WI38 (cell line): ENCODE measurements around the gene COL12A1.

Experiments used
- H3K4me3 ChIP-seq: 2 replicates; pipeline ENCODE4 v1.5.1; 2011; ENCODE audit warnings: low read depth, mild to moderate bottlenecking, control low read depth, low read length
- TF ChIP-seq, protein P1 (sequence below): IDR thresholded peaks from 2 replicates; pipeline ENCODE4 v1.5.1; 2012; ENCODE audit warnings: low read depth, mild to moderate bottlenecking, control low read depth, low read length

COL12A1 gene

DNA sequence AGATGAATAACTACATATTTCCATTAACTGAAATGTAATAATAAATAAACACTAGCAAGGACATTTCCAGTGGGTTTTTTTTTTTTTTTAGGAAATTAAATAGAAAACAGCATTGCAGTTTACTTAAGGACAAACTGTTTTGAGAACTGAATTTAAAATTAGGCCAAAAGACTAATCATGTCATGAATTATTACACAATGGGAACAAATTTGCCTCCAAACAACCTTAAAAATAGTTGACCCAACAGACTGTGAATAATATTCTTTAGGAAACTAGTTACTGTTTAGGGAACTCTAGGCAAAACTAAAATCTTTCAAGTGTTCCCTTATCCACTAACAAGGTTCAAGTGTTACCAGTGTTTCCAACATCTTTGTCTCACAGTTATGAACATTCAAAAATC is 16.4 kb upstream of the COL12A1 start:
- TF ChIP-seq, protein P1, sequence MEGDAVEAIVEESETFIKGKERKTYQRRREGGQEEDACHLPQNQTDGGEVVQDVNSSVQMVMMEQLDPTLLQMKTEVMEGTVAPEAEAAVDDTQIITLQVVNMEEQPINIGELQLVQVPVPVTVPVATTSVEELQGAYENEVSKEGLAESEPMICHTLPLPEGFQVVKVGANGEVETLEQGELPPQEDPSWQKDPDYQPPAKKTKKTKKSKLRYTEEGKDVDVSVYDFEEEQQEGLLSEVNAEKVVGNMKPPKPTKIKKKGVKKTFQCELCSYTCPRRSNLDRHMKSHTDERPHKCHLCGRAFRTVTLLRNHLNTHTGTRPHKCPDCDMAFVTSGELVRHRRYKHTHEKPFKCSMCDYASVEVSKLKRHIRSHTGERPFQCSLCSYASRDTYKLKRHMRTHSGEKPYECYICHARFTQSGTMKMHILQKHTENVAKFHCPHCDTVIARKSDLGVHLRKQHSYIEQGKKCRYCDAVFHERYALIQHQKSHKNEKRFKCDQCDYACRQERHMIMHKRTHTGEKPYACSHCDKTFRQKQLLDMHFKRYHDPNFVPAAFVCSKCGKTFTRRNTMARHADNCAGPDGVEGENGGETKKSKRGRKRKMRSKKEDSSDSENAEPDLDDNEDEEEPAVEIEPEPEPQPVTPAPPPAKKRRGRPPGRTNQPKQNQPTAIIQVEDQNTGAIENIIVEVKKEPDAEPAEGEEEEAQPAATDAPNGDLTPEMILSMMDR = no peak

DNA sequence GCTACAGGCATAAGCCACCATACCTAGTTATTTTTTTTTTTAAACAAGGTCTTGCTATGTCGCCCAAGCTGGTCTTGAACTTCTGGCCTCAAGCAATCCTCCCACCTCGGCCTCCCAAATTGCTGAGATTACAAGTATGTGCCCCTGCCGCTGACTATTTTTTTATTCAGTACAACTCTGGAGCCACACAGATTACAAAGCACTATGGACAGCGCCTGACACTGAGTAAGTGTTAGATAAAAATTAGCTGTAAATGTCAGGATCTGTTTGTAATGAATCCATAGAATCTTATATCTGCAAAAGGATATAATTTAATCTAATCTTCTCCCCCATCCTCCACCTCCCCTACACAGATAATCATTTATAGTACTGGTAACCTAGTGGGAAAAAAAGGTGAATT is 15.3 kb upstream of the COL12A1 start:
- H3K4me3 ChIP-seq = no peak overlapping the region
- TF ChIP-seq, protein P1 = no peak

More for the DNA sequence above, 16.4 kb upstream of the COL12A1 start:
- no peak overlapping the region for H3K4me3 ChIP-seq

DNA sequence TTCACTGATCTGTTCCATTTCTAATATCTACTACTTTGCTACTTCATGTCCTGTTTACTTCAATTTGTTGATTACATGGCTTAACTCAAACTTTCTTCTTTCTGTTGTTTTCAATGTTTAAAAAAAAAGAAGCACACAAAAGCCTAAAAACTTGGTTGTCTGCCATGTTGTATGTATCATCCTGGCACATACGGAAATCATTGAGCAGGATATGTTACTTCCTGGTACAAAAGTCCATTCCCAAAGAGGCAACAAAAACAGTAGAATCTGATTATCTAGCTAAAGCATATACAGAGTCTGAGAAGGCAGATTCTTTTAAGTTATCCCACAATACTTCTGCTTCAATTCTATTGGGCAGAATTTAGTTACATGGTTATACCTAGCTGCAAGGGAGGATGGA is 14.5 kb upstream of the COL12A1 start:
- H3K4me3 ChIP-seq = no peak overlapping the region
- TF ChIP-seq, protein P1 = no peak

DNA sequence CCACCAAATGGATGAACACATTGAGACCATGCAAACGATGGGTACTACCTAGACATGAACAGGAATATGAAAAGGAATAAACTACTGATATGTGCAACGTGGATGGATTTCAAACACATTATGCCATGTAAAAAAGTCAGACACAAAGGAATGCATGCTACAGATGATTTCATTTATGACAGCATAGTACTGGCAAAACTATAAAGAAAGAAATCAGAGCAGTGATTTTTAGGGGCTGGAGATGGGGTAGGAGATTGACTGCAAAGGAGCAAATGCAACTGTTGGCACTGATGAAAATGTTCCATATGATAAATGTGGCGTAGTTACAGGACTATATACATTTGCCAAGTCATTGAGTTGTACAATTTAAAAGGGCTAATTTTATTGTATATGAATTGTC is 13.4 kb upstream of the COL12A1 start:
- H3K4me3 ChIP-seq = no peak overlapping the region
- TF ChIP-seq, protein P1 = no peak

DNA sequence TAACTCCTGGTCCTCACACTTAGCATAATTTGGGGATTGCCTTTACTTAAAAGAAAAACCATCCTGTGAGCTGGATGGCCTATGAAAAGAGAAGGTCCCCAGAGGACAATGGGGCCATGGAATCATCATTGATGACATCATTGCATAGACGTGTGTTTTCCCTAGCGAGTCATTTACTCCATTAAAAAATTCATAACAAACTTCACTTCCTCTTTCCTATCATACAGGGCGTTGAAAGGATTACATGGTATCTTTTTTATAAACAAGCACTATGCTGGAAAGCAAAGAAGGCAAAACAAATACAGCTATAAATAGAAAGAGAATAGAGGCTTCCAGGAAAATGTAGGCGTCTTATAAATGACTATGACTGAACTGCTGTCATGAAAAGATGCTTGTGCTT is 11.3 kb upstream of the COL12A1 start:
- no peak overlapping the region for H3K4me3 ChIP-seq
- TF ChIP-seq, protein P1 = no peak

DNA sequence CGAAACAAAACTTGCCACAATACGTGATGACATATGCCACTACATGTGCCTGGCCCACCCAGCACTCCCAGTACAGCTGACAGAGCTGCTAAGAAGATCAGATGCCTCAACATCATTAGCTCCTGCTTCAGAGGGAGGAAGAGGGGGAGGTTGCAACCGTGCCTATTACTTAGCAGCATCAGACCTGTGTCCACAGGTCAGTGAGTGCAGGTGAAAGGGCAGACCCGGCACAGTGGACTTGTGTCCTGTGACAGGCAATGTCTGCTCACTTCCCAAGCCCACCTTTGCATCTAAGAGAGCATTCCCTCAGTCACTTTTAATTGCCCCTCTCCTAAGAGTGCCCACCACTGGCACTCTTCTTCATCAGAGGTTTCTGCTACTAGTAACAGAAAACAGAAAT is 9.4 kb upstream of the COL12A1 start:
- H3K4me3 ChIP-seq = no peak overlapping the region
- TF ChIP-seq, protein P1 = no peak

DNA sequence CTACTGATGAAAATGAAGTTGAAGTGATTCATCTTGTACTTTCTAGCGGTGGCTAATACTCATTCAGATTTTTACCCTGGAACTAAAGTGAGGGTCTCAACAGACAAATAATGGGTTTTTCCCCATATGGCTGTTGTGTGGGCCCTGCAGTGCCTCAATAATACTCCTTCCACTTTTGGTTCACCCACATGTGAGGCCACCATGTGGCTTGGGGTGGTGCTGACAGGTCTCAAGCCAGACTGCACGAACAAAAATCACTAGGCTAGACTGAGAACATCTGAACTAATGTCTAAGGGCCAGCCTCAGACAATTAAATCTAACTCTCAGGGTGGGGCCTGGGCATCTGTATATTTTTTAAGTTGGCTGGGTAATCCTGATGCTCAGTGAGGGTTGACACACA is 7.9 kb upstream of the COL12A1 start:
- no peak overlapping the region for H3K4me3 ChIP-seq
- TF ChIP-seq, protein P1 = no peak
